K562 (cell line): Measurements from ENCODE around the gene ZNHIT3. TPM values are rescaled to one million over a fixed set of nuclear protein-coding genes. Genes with fewer than 3 reads are reported as not detected.

Source experiments
- ADNP ChIP-seq: fragments of 200-800 bp; sonication (Bioruptor generic); IDR thresholded peaks from 2 replicates; pipeline ENCODE4 v1.6.1; 2016; ENCODE audit warnings: missing genetic modification characterization, missing compliant biosample characterization
- ATF7 ChIP-seq: fragments of 450-650 bp; IDR thresholded peaks from 2 replicates; pipeline ENCODE4 v1.7.1; 2014; ENCODE audit warnings: mild to moderate bottlenecking, moderate library complexity
- C11orf30 ChIP-seq: fragments of 450-650 bp; IDR thresholded peaks from 2 replicates; pipeline ENCODE4 v1.6.1; 2016; ENCODE audit warnings: low read depth, mild to moderate bottlenecking
- CHAMP1 ChIP-seq: fragments of 450-650 bp; IDR thresholded peaks from 2 replicates; pipeline ENCODE4 v1.6.1; 2016; ENCODE audit warnings: mild to moderate bottlenecking
- DDX20 ChIP-seq: fragments of 450-650 bp; IDR thresholded peaks from 2 replicates; pipeline ENCODE4 v1.6.1; 2016; ENCODE audit warnings: missing genetic modification characterization, low read depth, mild to moderate bottlenecking, missing compliant biosample characterization, moderate library complexity
- ESRRB ChIP-seq: fragments of 250-450 bp; sonication (Bioruptor Pico); IDR thresholded peaks from 2 replicates; pipeline ENCODE4 v1.5.0; 2020; ENCODE audit warnings: mild to moderate bottlenecking, moderate library complexity, borderline replicate concordance
- ETS2 ChIP-seq: IDR thresholded peaks from 2 replicates; pipeline ENCODE4 v1.6.1; 2016; ENCODE audit warnings: borderline replicate concordance, missing genetic modification characterization, mild to moderate bottlenecking, moderate library complexity, missing compliant biosample characterization; ENCODE audit not compliant: poor library complexity, severe bottlenecking
- NFRKB ChIP-seq: fragments of 450-650 bp; IDR thresholded peaks from 2 replicates; pipeline ENCODE4 v1.6.1; 2016; ENCODE audit warnings: low read depth
- NR4A1 ChIP-seq, 2 experiments: fragments of 250-450 bp in 1 of 2; fragments of 450-650 bp in 1 of 2; sonication (Bioruptor Pico) in 1 of 2; IDR thresholded peaks; 2 replicates each; pipeline versions ENCODE4 v1.4.0 to v1.6.1; 2016 to 2020; ENCODE audit warnings: mild to moderate bottlenecking in 2 of 2, missing compliant biosample characterization in 1 of 2, missing genetic modification characterization in 1 of 2, moderate library complexity in 1 of 2
- POLR2G ChIP-seq: fragments of 200-400 bp; formaldehyde crosslinking; IDR thresholded peaks from 2 replicates; pipeline ENCODE4 v1.6.1; 2017; ENCODE audit warnings: low read depth, mild to moderate bottlenecking, antibody characterized with exemption, low read length, moderate library complexity
- RBM39 ChIP-seq: fragments of 200-400 bp; formaldehyde crosslinking; optimal IDR thresholded peaks from 2 replicates; pipeline ENCODE3; 2018; ENCODE audit warnings: low read depth, low read length
- TCF7 ChIP-seq: sonication (generic); IDR thresholded peaks from 2 replicates; pipeline ENCODE4 v1.6.1; 2016; ENCODE audit warnings: antibody characterized with exemption, borderline replicate concordance
- ZEB2 ChIP-seq: fragments of 450-650 bp; IDR thresholded peaks from 2 replicates; pipeline ENCODE4 v1.6.1; 2016
- ZNF263 ChIP-seq: sonication (generic); formaldehyde crosslinking; IDR thresholded peaks from 2 replicates; pipeline ENCODE4 v1.8.0; 2022; ENCODE audit warnings: mild to moderate bottlenecking, missing genetic modification reagents, borderline replicate concordance
- ZNF347 ChIP-seq: fragments of 450-650 bp; formaldehyde crosslinking; IDR thresholded peaks from 2 replicates; pipeline ENCODE4 v1.4.0; 2020; ENCODE audit warnings: low read depth, mild to moderate bottlenecking, moderate library complexity
- ZNF449 ChIP-seq: fragments of 250-450 bp; sonication (Bioruptor Pico); IDR thresholded peaks from 2 replicates; pipeline ENCODE4 v1.8.0; 2022; ENCODE audit warnings: moderate library complexity, mild to moderate bottlenecking, inconsistent platforms
- ZNF668 ChIP-seq: fragments of 250-450 bp; sonication (Bioruptor Pico); IDR thresholded peaks from 2 replicates; pipeline ENCODE4 v1.8.0; 2022; ENCODE audit warnings: mild to moderate bottlenecking, inconsistent platforms
- ZNF696 ChIP-seq: fragments of 250-450 bp; sonication (Bioruptor Pico); conservative IDR thresholded peaks from 2 replicates; pipeline ENCODE4 v1.4.0; 2020; ENCODE audit warnings: mild to moderate bottlenecking, moderate library complexity
- ZSCAN29 ChIP-seq: fragments of 450-650 bp; IDR thresholded peaks from 2 replicates; pipeline ENCODE4 v1.6.1; 2017
- polyA plus RNA-seq, 8 experiments: library from polyadenylated mRNA; depleted of rRNA in 4 of 8; stranded (reverse) in 5 of 8; unstranded in 3 of 8; fragments of >200 nt; fragmentation: Nextera tagmentation in 2 of 8; fragmentation: Illumina TruSeq in 1 of 8; extraction: Ambion mirVana in 2 of 8; extraction: Trizol in 1 of 8; gene quantifications; 2 replicates each; pipeline versions ENCODE4 v1.2.1 to v1.2.3, GENCODE V29; 2011 to 2014; ENCODE audit warnings: inconsistent platforms in 1 of 8, missing spikeins in 1 of 8
- total RNA-seq, 7 experiments: library from RNA; depleted of rRNA in 6 of 7; stranded (reverse); fragments of >200 nt in 6 of 7; fragmentation: Illumina TruSeq in 2 of 7; extraction: Trizol in 2 of 7; gene quantifications; 2 replicates each; pipeline versions ENCODE4 v1.2.1 to v1.2.3, GENCODE V29; 2011 to 2021; ENCODE audit warnings: low replicate concordance in 1 of 7
- TF ChIP-seq, protein P1 (sequence below): fragments of 200-400 bp; formaldehyde crosslinking; IDR thresholded peaks from 2 replicates; pipeline ENCODE4 v1.6.1; 2017; ENCODE audit warnings: mild to moderate bottlenecking, low read depth, low read length, moderate library complexity
- TF ChIP-seq, protein P2 (sequence below): fragments of 250-450 bp; sonication (Bioruptor Pico); IDR thresholded peaks from 2 replicates; pipeline ENCODE4 v1.9.0; 2021; ENCODE audit warnings: mild to moderate bottlenecking

ZNHIT3 gene
- total and polyA plus RNA-seq, 9 of the 15 experiments (the other 6 are each of a cell fraction or from before 2014, with no cell fraction given), result 45.0 to 300 (median 88.4) TPM

DNA sequence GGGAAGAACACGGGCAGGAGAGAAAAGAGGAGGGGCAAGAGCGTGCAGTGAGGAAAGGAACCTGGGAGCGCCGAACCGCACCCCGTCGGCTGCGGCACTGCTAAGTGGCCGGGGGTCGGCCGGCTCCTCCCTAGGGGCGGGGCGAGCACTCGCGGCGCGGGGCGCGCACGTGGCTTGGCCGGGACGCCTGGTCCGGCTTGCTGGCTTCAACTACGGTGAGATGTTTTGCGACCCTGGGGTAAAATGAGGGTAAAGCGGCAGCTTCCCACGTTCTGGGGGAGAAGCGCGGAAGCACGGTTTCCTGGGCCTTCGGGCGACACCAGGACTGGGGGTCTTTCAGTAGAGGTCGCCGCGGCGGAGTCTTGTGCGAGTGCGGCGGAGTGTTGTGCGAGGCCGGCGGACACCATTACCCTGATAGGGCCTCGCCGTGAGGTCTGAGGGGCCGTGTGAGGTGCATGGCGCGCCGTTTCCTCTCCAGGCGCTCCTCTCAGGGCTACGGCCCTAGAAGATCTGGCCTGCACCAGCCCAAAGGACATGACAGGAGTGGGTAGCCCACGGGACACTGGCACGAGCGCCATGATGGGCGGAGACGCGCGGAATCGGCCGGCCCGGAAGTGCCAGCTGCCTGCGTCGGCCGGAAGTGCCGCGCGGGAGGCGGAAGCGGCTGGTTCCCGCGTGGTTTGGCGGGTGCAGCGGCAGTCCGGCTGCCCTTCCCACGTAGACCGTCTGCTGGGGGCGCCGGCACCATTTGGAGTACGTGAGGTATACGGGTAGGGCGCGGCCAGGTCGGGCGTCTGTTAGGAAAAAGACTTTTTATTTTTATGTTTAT is 48.6 kb downstream of the ZNHIT3 start, which contains the start of the genes MYO19 and PIGW (continued):
- TF ChIP-seq CHAMP1 (no peak), DDX20 (tag) (no peak), NFRKB (peak; percentile 87), ZNF696 (no peak), POLR2G (peak; percentile 95), ADNP (no peak), RBM39 (no peak), NR4A1 (CRISPR knock-in tag; IDR thresholded peaks at IDR 0.05) (no peak), NR4A1 (tag; IDR thresholded peaks at IDR 0.05) (no peak), ZNF347 (no peak), ZEB2 (no peak), C11orf30 (peak; percentile 71), ATF7 (peak; percentile 65), ZNF449 (CRISPR knock-in tag) (no peak), ZNF263 (no peak), ESRRB (no peak), ZSCAN29 (no peak), ZNF668 (CRISPR knock-in tag) (no peak), ETS2 (tag) (no peak), TCF7 (no peak)
- TF ChIP-seq, protein P1, sequence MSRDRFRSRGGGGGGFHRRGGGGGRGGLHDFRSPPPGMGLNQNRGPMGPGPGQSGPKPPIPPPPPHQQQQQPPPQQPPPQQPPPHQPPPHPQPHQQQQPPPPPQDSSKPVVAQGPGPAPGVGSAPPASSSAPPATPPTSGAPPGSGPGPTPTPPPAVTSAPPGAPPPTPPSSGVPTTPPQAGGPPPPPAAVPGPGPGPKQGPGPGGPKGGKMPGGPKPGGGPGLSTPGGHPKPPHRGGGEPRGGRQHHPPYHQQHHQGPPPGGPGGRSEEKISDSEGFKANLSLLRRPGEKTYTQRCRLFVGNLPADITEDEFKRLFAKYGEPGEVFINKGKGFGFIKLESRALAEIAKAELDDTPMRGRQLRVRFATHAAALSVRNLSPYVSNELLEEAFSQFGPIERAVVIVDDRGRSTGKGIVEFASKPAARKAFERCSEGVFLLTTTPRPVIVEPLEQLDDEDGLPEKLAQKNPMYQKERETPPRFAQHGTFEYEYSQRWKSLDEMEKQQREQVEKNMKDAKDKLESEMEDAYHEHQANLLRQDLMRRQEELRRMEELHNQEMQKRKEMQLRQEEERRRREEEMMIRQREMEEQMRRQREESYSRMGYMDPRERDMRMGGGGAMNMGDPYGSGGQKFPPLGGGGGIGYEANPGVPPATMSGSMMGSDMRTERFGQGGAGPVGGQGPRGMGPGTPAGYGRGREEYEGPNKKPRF, result no peak
- TF ChIP-seq, protein P2, sequence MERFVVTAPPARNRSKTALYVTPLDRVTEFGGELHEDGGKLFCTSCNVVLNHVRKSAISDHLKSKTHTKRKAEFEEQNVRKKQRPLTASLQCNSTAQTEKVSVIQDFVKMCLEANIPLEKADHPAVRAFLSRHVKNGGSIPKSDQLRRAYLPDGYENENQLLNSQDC, result no peak
